Spleen (tissue), 11 donors: ENCODE results near the gene ERC2. TPM values are rescaled to one million over a fixed set of nuclear protein-coding genes. Genes with fewer than 3 reads are reported as not detected.

Experiments used
- DNase-seq: peaks from one replicate; pipeline ENCODE4 v3.0.0-alpha.2; 2020
- H3K27ac ChIP-seq, 8 donors: fragments of 200-600 bp; sonication (generic) in 7 of 8; 1 replicate in 4 of 8; 2 replicates in 4 of 8; pipeline versions ENCODE4 v1.5.0 to v1.8.0; 2016 to 2021; ENCODE audit warnings: inconsistent platforms in 4 of 8, mild to moderate bottlenecking in 4 of 8, moderate library complexity in 1 of 8
- H3K27me3 ChIP-seq, 7 donors: fragments of 200-600 bp; sonication (generic) in 6 of 7; replicated peaks in 1 of 7; 1 replicate in 4 of 7; 2 replicates in 3 of 7; pipeline versions ENCODE4 v1.5.0 to v1.8.0; 2016 to 2021; ENCODE audit warnings: inconsistent platforms in 3 of 7, mild to moderate bottlenecking in 1 of 7
- H3K36me3 ChIP-seq, 6 donors: fragments of 200-600 bp; sonication (generic) in 5 of 6; 1 replicate in 4 of 6; 2 replicates in 2 of 6; pipeline versions ENCODE4 v1.5.0 to v1.8.0; 2016 to 2021; ENCODE audit warnings: inconsistent platforms in 2 of 6
- H3K4me1 ChIP-seq, 6 donors: fragments of 200-600 bp; sonication (generic) in 5 of 6; 1 replicate in 3 of 6; 2 replicates in 3 of 6; pipeline versions ENCODE4 v1.5.0 to v1.8.0; 2016 to 2021; ENCODE audit warnings: inconsistent platforms in 3 of 6
- H3K4me3 ChIP-seq, 8 donors: fragments of 200-600 bp; sonication (generic) in 7 of 8; 1 replicate in 4 of 8; 2 replicates in 4 of 8; pipeline versions ENCODE4 v1.5.0 to v1.8.0; 2016 to 2021; ENCODE audit warnings: inconsistent platforms in 4 of 8, mild to moderate bottlenecking in 4 of 8, moderate library complexity in 2 of 8
- H3K9me3 ChIP-seq, 8 donors: fragments of 200-600 bp; sonication (generic) in 7 of 8; 1 replicate in 4 of 8; 2 replicates in 4 of 8; pipeline versions ENCODE4 v1.5.0 to v1.8.0; 2016 to 2021; ENCODE audit warnings: inconsistent platforms in 4 of 8
- CTCF ChIP-seq, 11 experiments: fragments of 200-600 bp in 7 of 11; fragments of 450-650 bp in 4 of 11; sonication (generic) in 4 of 11; IDR thresholded peaks in 8 of 11; conservative IDR thresholded peaks in 3 of 11; 1 replicate in 7 of 11; 2 replicates in 4 of 11; pipeline versions ENCODE4 v1.4.0 to v1.8.0; 2016 to 2021; ENCODE audit warnings: antibody characterized with exemption in 11 of 11, inconsistent platforms in 4 of 11, mild to moderate bottlenecking in 1 of 11
- POLR2A ChIP-seq, 3 donors: fragments of 450-650 bp; IDR thresholded peaks; one replicate each; pipeline ENCODE4 v1.5.1; 2017; ENCODE audit warnings: antibody characterized with exemption in 3 of 3, mild to moderate bottlenecking in 1 of 3
- POLR2AphosphoS5 ChIP-seq, 3 donors: sonication (generic); formaldehyde crosslinking; IDR thresholded peaks; one replicate each; pipeline ENCODE4 v1.5.1; 2017; ENCODE audit warnings: antibody characterized with exemption in 3 of 3
- WGBS, 5 donors: extraction: QIAGEN DNeasy Blood & Tissue Kit in 3 of 5; methylation state at CpG; one replicate each; pipeline versions ENCODE4 v1.1.5 to v1.1.7; 2013 to 2018; 5-methylcytosine and 5-hydroxymethylcytosine counted together
- intact Hi-C: fragments of 100-400 bp; cut with DNase I; formaldehyde crosslinking; loops from one replicate; pipeline ENCODE4 v1.15.0; 2023; ENCODE audit warnings: low total_unique reads
- polyA plus RNA-seq, 3 donors: library from polyadenylated mRNA; stranded (reverse); fragments of 200-250 nt; gene quantifications; one replicate each; pipeline ENCODE4 v1.2.1, GENCODE V29; 2013
- total RNA-seq, 7 donors: library from RNA; depleted of rRNA in 3 of 7; stranded (reverse); fragments of >200 nt in 3 of 7; fragmentation: NEBNext Ultra II Directional in 4 of 7; extraction: Animal tissue kit (Norgen Biotek cat#: 25700) in 4 of 7; gene quantifications; one replicate each; pipeline versions ENCODE4 v1.1.0 to v1.2.1, GENCODE V29; 2016 to 2021
- donor health status: healthy with polysubstance abuse.
- donor health status: DM: no; HTN: no; CAD: no; lungs with moderate emphysema.
- donor health status: DM: no; HTN: no; CAD: no.
- donor health status: Bipolar disorder and iron deficiency.
- donor health status: healthy.
- donor health status: DM: no; HTN: no; CAD: no.
- donor health status: DM: yes; HTN: yes; CAD: no.

Gene ERC2
- total and polyA plus RNA-seq, 10 donors, result 0.04 to 4.9 (median 0.39) TPM

GRCh38 chr3:55958605-55959004 lies 509.7 kb downstream of the ERC2 start:
- Histone ChIP-seq H3K4me1 (no peaks in the 10 kb centered on the region), H3K9me3 (no peaks in the 10 kb centered on the region), H3K27me3 (peaks cover 0 to 6% (median 0%) of the 10 kb centered on the region in 7 donors), H3K4me3 (no peak overlapping the region), H3K36me3 (no peaks in the 10 kb centered on the region), H3K27ac (no peak overlapping the region)
- TF ChIP-seq POLR2A (IDR thresholded peaks at IDR 0.05), result no peak
- TF ChIP-seq POLR2AphosphoS5 (IDR thresholded peaks at IDR 0.05), result no peak
- no peak for TF ChIP-seq CTCF (IDR thresholded peaks at IDR 0.05 in 8 of 11, conservative IDR thresholded peaks at IDR 0.05 in 3 of 11)
- WGBS, 5 donors, result 87 to 95% (median 91%) methylated on average over 3 to 8 of the region's 8 CpGs
- intact Hi-C loops, result no loop called here
- DNase-seq, result no peak

GRCh38 chr3:55955891-55956477 lies 512.3 kb downstream of the ERC2 start:
- no peak for DNase-seq
- no peak for TF ChIP-seq CTCF (IDR thresholded peaks at IDR 0.05 in 8 of 11, conservative IDR thresholded peaks at IDR 0.05 in 3 of 11)
- no peak for TF ChIP-seq POLR2A (IDR thresholded peaks at IDR 0.05)
- TF ChIP-seq POLR2AphosphoS5 (IDR thresholded peaks at IDR 0.05), result no peak
- H3K27me3 ChIP-seq, result peaks cover 0 to 6% (median 0%) of the 10 kb centered on the region in 7 donors
- H3K27ac ChIP-seq, result no peak overlapping the region
- no peaks in the 10 kb centered on the region for H3K4me1 ChIP-seq
- no peaks in the 10 kb centered on the region for H3K36me3 ChIP-seq
- no peak overlapping the region for H3K4me3 ChIP-seq
- WGBS, 5 donors, result 76 to 91% (median 81%) methylated on average over 4 of the region's 4 CpGs
- intact Hi-C loops, result no loop called here
- H3K9me3 ChIP-seq, result no peaks in the 10 kb centered on the region

GRCh38 chr3:55951388-55951787 lies 516.9 kb downstream of the ERC2 start:
- Histone ChIP-seq H3K27me3 (no peaks in the 10 kb centered on the region), H3K27ac (no peak overlapping the region), H3K36me3 (no peaks in the 10 kb centered on the region), H3K4me3 (no peak overlapping the region), H3K9me3 (no peaks in the 10 kb centered on the region), H3K4me1 (no peaks in the 10 kb centered on the region)
- TF ChIP-seq CTCF (IDR thresholded peaks at IDR 0.05 in 8 of 11, conservative IDR thresholded peaks at IDR 0.05 in 3 of 11), result no peak
- 76 to 91% (median 87%) methylated on average over 4 of the region's 4 CpGs for WGBS, 5 donors
- intact Hi-C loops, result no loop called here
- no peak for DNase-seq

- Histone ChIP-seq H3K9me3 (no peaks in the 10 kb centered on the region), H3K4me3 (no peak overlapping the region), H3K27ac (no peak overlapping the region), H3K36me3 (no peaks in the 10 kb centered on the region), H3K4me1 (no peaks in the 10 kb centered on the region), H3K27me3 (no peaks in the 10 kb centered on the region)
- 78 to 90% (median 84%) methylated on average over 5 of the region's 5 CpGs for WGBS, 5 donors
- DNase-seq, result no peak
- no peak for TF ChIP-seq POLR2AphosphoS5 (IDR thresholded peaks at IDR 0.05)
- intact Hi-C loops, result no loop called here
These were observed 520.9 kb downstream of the ERC2 start for GRCh38 chr3:55947406-55947805.
